Heart left ventricle (tissue), 13 donors: Measurements from ENCODE around the gene CEBPZOS.

Experiments
- CTCF ChIP-seq, 12 donors: fragments of 200-600 bp; sonication (generic) in 4 of 12; IDR thresholded peaks; one replicate each; pipeline versions ENCODE4 v1.5.0 to v1.8.0; 2018 to 2022; ENCODE audit warnings: antibody characterized with exemption in 12 of 12, mild to moderate bottlenecking in 5 of 12
- POLR2A ChIP-seq, 2 donors: fragments of 450-650 bp; IDR thresholded peaks; one replicate each; pipeline ENCODE4 v1.6.1; 2017; ENCODE audit warnings: antibody characterized with exemption in 2 of 2, mild to moderate bottlenecking in 2 of 2, moderate library complexity in 2 of 2
- donor health status: ischemic (EF 13 %, LVEDD 7.1; RV severe dilation, severe dysfunction).
- donor health status: DM: no; HTN: yes; CAD: no.
- donor health status: DM: no; HTN: no; CAD: no.
- donor health status: ischemic (EF 25% LVEDD 6.9; RV normal size, moderate dysfunction).
- donor health status: ischemic (EF 25% LVEDD 5.7; RV mildly dilated, moderate dysfunction).
- donor health status: ischemic (EF 35%, LVEDD 5.7; RV mildly dilated, moderate dysfunction).
- donor health status: nonischemic (EF 11% LVEDD 7.7; RV severe dilation, severe dysfunction).
- donor health status: DM: yes; HTN: yes; CAD: no.
- donor health status: PGD.
- donor health status: ischemic (EF 29% LVEDD 5.4; RV normal size, mild dysfunction).
- donor health status: nonischemic (EF 23%, LVEDD 6.1; RV moderate dilation, normal function).

- TF ChIP-seq CTCF (IDR thresholded peaks at IDR 0.05) (no peak), POLR2A (IDR thresholded peaks at IDR 0.05) (no peak)
Measured at GRCh38 chr2:37211939-37212338, 15.6 kb downstream of the CEBPZOS start.
